OCI-LY1 (cell line): ENCODE measurements around the gene ANO5.

Source experiments
- CTCF ChIP-seq: fragments of 200-600 bp; sonication (generic), shearing (Covaris generic); IDR thresholded peaks from 2 replicates; pipeline ENCODE4 v1.5.1; 2017; ENCODE audit warnings: mild to moderate bottlenecking, antibody characterized with exemption, low read length, moderate library complexity, mixed read lengths
- EZH2 ChIP-seq: fragments of 200-600 bp; sonication (generic), shearing (Covaris generic); IDR thresholded peaks from 2 replicates; pipeline ENCODE4 v1.8.0; 2017; ENCODE audit warnings: borderline replicate concordance, mixed run types, mild to moderate bottlenecking, antibody characterized with exemption, low read length, moderate library complexity, mixed read lengths

- TF ChIP-seq CTCF (no peak), EZH2 (no peak)
Measured at GRCh38 chr11:22234743-22235142, 41.9 kb downstream of the ANO5 start.
